Naive thymus-derived CD8-positive, alpha-beta T cell (primary cell): ENCODE measurements around the gene PLA2G1B. TPM values are rescaled to one million over a fixed set of nuclear protein-coding genes. Genes with fewer than 3 reads are reported as not detected.

Experiments
- ATAC-seq, 2 donors: fragments of 150-1000 bp; cut with Tn5 transposase in 1 of 2; sonication (Bioruptor Pico), chemical (Tn5 transposase) in 1 of 2; 1 replicate in 1 of 2; 2 replicates in 1 of 2; pipeline ENCODE4 v1.10.0; 2021; ENCODE audit warnings: mild to moderate bottlenecking in 2 of 2, moderate library complexity in 2 of 2
- POLR2A ChIA-PET: fragments of 350-600 bp; sonication (Branson Sonifier 250); formaldehyde crosslinking; loops from one replicate; lab custom pipeline; 2021; ENCODE audit warnings: antibody characterized with exemption; lab: Charles Lee
- DNase-seq, 10 donors: peaks; one replicate each; pipeline versions ENCODE4 v3.0.0 to v3.0.0-alpha.2; 2020 to 2022
- H3K27ac Mint-ChIP-seq, 10 donors: one replicate each; pipeline ENCODE4 v1.8.0; 2020 to 2022; ENCODE audit warnings: mild to moderate bottlenecking in 10 of 10, mixed read lengths in 10 of 10, moderate library complexity in 4 of 10, inconsistent platforms in 1 of 10
- H3K27me3 Mint-ChIP-seq, 5 donors: one replicate each; pipeline ENCODE4 v1.8.0; 2021 to 2022; ENCODE audit warnings: mixed read lengths in 5 of 5
- H3K36me3 Mint-ChIP-seq, 3 donors: one replicate each; pipeline ENCODE4 v1.8.0; 2020 to 2022; ENCODE audit warnings: mixed read lengths in 3 of 3, mild to moderate bottlenecking in 2 of 3, inconsistent platforms in 1 of 3
- H3K4me1 Mint-ChIP-seq, 4 donors: one replicate each; pipeline ENCODE4 v1.8.0; 2021 to 2022; ENCODE audit warnings: mixed read lengths in 4 of 4
- H3K4me3 Mint-ChIP-seq, 10 donors: one replicate each; pipeline ENCODE4 v1.8.0; 2020 to 2022; ENCODE audit warnings: mild to moderate bottlenecking in 10 of 10, mixed read lengths in 10 of 10, moderate library complexity in 6 of 10, inconsistent platforms in 1 of 10
- H3K9me3 Mint-ChIP-seq, 9 donors: one replicate each; pipeline ENCODE4 v1.8.0; 2020 to 2022; ENCODE audit warnings: mixed read lengths in 9 of 9, mild to moderate bottlenecking in 3 of 9, inconsistent platforms in 1 of 9, moderate library complexity in 1 of 9
- polyA plus RNA-seq, 3 donors: library from polyadenylated mRNA; unstranded; fragments of 300-500 nt; fragmentation: Illumina TruSeq; gene quantifications; one replicate each; pipeline ENCODE4 v1.2.3, GENCODE V29; 2021
- total RNA-seq, 8 experiments: library from RNA in 2 of 8; stranded (reverse) in 2 of 8; gene quantifications; one replicate each; pipeline ENCODE4 v1.2.3 and lab custom pipeline; 2021 to 2026

PLA2G1B gene
- total and polyA plus RNA-seq, 5 experiments from 2014 or later, result 0.40 to 0.77 (median 0.75) TPM; not detected in 2

DNA sequence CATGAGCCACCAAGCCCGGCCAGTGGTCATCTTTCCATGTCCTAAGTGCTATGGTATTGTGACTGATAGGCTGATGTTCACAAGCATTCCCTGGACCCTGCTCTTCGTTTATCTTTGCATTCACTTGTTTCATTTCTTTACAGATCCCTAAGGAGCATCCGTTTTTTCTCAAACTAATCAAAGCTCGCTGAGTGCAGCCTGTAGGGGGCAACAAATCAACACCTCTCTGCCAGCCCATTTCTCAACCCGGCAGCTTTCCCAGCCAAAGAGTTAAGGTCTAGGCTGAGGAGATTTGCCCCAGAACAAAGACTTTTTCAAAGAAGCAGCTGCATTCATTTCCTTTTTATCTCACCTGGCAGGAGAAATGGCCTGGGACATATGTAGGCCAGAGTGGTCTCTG, 13.4 kb downstream of the PLA2G1B start:
- Mint-ChIP-seq H3K36me3 (no peaks in the 10 kb centered on the region), H3K4me3 (no peak overlapping the region), H3K4me1 (peaks cover 7 to 15% (median 13%) of the 10 kb centered on the region in 4 donors), H3K9me3 (peaks cover 0 to 3% (median 0%) of the 10 kb centered on the region in 9 donors), H3K27me3 (no peaks in the 10 kb centered on the region), H3K27ac (peak overlapping the region in 1 of 10 donors; percentile 59)
- ATAC-seq (no peak), DNase-seq (no peak)
- POLR2A ChIA-PET, result no interaction called here

DNA sequence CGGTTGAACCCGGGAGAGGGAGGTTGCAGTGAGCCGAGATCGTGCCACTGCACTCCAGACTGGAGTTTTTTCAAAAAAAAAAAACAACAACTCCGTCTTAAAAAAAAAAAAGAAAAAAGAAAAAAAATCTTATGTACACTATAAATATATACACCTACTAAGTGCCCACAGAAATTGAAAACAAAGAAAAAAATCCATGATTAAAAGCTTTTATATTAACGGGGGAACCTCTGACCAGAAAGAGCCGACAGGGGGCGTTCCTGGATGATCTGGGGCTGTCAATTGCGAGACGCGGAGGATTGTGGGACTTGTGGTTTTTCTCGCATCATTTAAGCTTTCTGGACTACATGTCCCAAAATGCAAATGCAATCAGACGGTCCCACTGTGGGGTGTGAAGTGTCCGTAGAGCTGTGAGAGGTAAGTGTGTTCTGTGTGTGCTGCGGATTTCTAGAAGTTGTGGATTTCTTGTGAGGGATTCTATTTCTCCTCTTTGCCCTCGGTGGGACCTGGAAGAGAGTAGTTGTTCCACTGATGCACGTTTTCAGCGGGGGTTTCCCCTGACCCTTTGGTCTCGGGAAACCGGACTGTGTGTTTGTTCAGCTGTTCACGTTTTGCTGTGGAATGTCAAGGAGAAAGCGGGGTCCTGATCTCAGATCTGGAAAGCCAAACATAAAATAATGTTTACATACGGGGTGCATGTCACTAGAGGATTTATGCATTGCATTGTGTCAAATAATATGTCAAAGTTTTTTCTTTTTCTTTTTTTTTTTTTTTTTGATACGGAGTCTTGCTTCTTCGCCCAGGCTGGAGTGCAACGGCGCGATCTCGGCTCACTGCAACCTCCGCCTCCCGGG, 25.4 kb downstream of the PLA2G1B start, which contains the start of gene SIRT4:
TSS of gene SIRT4 (plus strand) at position 360 of the 854 bp plus-strand sequence. CDS start 1,241 bp downstream, outside the sequence.
- ATAC-seq (peak; percentile 99), DNase-seq (peak; percentile 76 to 93 (median 87))
- H3K4me3 Mint-ChIP-seq, result peak within 1 kb of the TSS; percentile 89 to 99 (median 95)
- no peaks in the 10 kb centered on the region for H3K9me3 Mint-ChIP-seq
- H3K27me3 Mint-ChIP-seq, result no peaks in the 10 kb centered on the region
- peak within 1 kb of the TSS; percentile 36 to 94 (median 89) for H3K27ac Mint-ChIP-seq
- POLR2A ChIA-PET, result interaction anchor here (0.6 to 4.9 kb wide), 15 partner anchors 10 to 597 kb away, joined by 3 to 124 read pairs (median 4); partner anchors contain the start of genes COX6A1, PXN, RNU4-1 and RNU4-2
- no peaks in the 10 kb centered on the region for H3K36me3 Mint-ChIP-seq
- peaks cover 6 to 20% (median 8%) of the 10 kb centered on the region in 4 donors for H3K4me1 Mint-ChIP-seq

DNA sequence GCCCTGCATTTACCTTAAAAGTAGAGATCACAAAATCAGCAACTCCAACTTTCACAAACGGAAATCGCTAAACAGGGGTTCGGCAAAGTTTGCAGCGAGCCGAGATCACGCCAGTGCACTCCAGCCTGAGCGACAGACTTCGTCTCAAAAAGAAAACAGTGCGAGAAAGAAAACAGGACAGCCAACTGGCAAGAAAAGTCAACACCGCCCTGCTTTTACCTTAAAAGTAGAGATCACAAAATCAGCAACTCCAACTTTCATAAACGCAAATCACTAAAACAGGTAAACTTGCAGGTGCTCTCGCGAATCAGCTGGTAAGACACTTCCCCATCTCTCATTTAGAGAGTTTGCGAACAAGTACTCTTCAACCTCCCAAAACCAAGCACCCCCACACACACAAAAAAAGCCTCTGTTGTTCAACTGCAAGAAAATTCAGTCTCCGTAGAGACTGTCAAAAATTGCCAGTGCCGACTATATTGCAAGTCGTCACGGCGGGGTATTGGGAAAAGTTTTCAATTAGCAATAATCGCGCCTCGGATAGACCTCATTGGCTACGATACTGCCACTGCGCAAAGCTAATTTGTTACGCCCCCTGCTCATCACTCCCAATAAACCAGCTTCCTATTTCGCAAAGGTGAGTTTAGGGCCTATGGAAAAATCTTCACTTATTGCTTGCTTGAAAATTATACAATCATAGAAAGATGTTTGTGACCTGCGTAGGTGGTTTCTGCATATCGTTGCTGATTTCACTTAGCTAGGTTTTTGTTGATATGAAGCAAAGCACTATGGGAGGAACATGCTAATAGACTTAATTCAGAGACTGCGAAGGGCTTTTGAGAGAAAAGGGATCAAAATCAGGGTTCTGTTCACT, 34.7 kb downstream of the PLA2G1B start, which contains the start of gene RNU4-1:
TSS of gene RNU4-1 (minus strand) at position 577 of the 871 bp plus-strand sequence.
- no peaks in the 10 kb centered on the region for H3K36me3 Mint-ChIP-seq
- no peaks in the 10 kb centered on the region for H3K27me3 Mint-ChIP-seq
- peak within 1 kb of the TSS in 2 of 10 donors; percentile 8 to 21 for H3K27ac Mint-ChIP-seq
- H3K9me3 Mint-ChIP-seq, result no peaks in the 10 kb centered on the region
- peak; percentile 42 to 47 for ATAC-seq
- peak; percentile 45 to 98 (median 81) for DNase-seq
- POLR2A ChIA-PET, result interaction anchor here (0.8 to 5.6 kb wide), 29 partner anchors 9 to 1509 kb away, joined by 3 to 134 read pairs (median 7); partner anchors contain the start of genes COQ5, COX6A1, PXN and RAB35
- peaks cover 5 to 13% (median 6%) of the 10 kb centered on the region in 4 donors for H3K4me1 Mint-ChIP-seq
- no peak within 1 kb of the TSS for H3K4me3 Mint-ChIP-seq

DNA sequence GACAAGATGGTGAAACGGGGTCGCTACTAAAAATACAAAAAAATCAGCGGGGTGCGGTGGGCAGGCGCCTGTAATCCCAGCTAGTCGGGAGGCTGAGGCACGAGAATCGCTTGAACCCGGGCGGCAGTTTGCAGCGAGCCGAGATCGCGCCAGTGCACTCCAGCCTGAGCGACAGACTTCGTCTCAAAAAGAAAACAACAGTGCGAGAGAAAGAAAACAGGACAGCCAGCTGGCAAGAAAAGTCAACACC, 35.2 kb downstream of the PLA2G1B start:
- Mint-ChIP-seq H3K36me3 (no peaks in the 10 kb centered on the region), H3K27me3 (no peaks in the 10 kb centered on the region), H3K4me1 (peaks cover 5 to 13% (median 6%) of the 10 kb centered on the region in 4 donors), H3K27ac (no peak overlapping the region), H3K4me3 (no peak overlapping the region), H3K9me3 (no peaks in the 10 kb centered on the region)
- POLR2A ChIA-PET, result interaction anchor here (1.1 to 5.6 kb wide), 29 partner anchors 9 to 1509 kb away, joined by 3 to 134 read pairs (median 7); partner anchors contain the start of genes COQ5, COX6A1, PXN and RAB35
- peak; percentile 12 to 22 for ATAC-seq
- peak in 1 of 10 donors; percentile 11 for DNase-seq

DNA sequence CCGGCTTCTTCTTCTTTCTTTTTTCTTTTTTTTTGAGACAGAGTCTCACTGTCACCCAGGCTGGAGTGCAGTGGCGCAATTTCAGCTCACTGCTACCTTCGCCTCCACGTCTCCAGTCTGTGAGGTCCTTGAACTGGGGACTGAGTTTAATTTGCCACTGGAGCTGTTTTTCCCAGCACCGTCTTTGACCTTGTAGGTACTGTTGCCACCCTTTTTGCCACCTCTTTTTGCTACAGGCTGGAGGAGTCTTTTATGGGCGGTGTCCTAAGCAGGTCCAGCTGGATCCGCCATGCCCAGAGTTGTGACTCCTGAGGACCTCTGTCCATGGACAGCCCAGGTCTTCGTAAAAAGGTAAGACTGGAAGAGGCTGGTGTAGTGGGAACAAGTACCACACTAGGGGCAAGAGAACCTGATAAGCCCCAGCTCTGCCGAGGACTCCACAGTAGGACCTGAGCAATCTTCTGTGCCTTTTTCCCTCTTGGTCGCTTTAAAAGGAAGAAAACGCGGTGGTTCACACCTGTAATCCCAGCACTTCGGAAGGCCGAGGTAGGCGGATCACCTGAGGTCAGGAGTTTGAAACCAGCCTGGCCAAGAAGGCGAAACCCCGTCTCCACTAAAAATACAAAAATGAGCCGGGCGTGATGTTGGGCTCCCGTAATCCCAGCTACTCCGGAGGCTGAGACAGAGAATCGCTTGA, 36.8 kb downstream of the PLA2G1B start:
- POLR2A ChIA-PET, result interaction anchor here (0.6 to 5.6 kb wide), 35 partner anchors 7 to 1981 kb away, joined by 3 to 134 read pairs (median 7); partner anchors contain the start of genes BICDL1, COX6A1, MLEC and PXN
- H3K27ac Mint-ChIP-seq, result peak overlapping the region in 1 of 10 donors; percentile 78
- no peaks in the 10 kb centered on the region for H3K36me3 Mint-ChIP-seq
- H3K4me1 Mint-ChIP-seq, result peaks cover 5 to 15% (median 7%) of the 10 kb centered on the region in 4 donors
- H3K9me3 Mint-ChIP-seq, result no peaks in the 10 kb centered on the region
- H3K4me3 Mint-ChIP-seq, result peak overlapping the region in 3 of 10 donors; percentile 51
- no peaks in the 10 kb centered on the region for H3K27me3 Mint-ChIP-seq
- DNase-seq (peak in 4 of 10 donors; percentile 19 to 28 (median 23)), ATAC-seq (no peak)

DNA sequence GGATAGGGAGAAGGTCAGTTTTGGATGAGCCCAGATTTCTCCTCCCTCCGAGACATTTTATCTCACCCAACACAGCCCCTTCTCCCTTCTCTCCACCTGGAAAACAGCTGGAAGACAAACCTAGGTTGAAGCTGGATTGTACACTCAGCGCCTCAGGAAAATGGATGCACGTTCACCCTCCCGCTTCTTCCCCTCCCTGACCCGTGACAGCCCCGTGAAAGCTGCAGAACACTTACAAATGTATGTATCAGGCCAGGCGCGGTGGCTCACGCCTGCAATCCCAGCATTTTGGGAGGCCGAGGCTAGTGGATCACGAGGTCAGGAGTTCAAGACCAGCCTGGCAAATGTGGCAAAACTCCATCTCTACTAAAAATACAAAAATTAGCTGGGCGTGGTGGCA, 40.1 kb downstream of the PLA2G1B start:
- H3K4me3 Mint-ChIP-seq, result no peak overlapping the region
- no peak for ATAC-seq

DNA sequence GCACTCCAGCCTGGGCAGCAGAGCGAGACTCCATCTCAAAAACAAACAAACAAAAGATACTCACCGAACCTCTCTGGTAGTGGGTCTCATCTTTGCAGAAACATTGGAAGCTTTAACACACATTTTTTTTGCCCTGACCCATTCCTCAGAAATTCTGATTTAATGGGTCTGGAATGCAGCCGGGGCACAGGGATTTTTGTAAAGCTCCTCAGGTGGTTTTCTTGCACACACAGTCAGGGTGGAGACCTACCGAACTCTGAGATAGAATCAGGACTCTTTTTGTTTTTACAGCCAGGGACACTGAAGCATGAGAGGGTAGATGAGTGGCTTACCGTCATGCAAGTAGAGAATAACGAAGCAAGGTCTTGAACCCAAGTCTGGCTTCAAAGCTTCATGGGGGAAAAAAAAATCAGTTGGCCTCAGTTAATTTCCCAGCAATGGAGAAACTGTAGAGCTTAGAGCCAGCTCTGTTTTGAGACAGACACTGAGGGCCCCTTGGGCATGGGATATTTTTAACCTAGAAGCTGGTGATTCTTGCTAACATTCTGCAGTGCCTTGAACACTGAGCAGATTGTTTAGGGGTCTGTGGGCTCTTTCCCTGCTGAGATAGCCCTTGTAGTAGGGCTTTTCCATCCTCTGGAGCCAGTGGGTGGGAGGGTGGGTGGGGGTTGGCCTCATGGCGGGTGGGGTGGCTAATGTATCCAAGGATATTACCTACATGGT, 40.6 kb downstream of the PLA2G1B start:
- POLR2A ChIA-PET, result interaction anchor here (0.7 kb wide), 1 partner anchor 44 kb away, joined by 4 read pairs; no protein-coding TSS in a partner anchor
- ATAC-seq (no peak), DNase-seq (peak in 1 of 10 donors; percentile 23)
- Mint-ChIP-seq H3K36me3 (no peaks in the 10 kb centered on the region), H3K27ac (peak overlapping the region in 2 of 10 donors; percentile 13 to 29), H3K4me1 (peaks cover 5 to 15% (median 7%) of the 10 kb centered on the region in 4 donors), H3K9me3 (no peaks in the 10 kb centered on the region), H3K4me3 (no peak overlapping the region), H3K27me3 (no peaks in the 10 kb centered on the region)

More for the DNA sequence above, 40.1 kb downstream of the PLA2G1B start:
- no peaks in the 10 kb centered on the region for H3K27me3 Mint-ChIP-seq
- H3K27ac Mint-ChIP-seq, result peak overlapping the region in 1 of 10 donors; percentile 18
- POLR2A ChIA-PET, result interaction anchor here (0.8 kb wide), 1 partner anchor 14 kb away, joined by 3 read pairs; no protein-coding TSS in a partner anchor
- no peaks in the 10 kb centered on the region for H3K36me3 Mint-ChIP-seq
- DNase-seq, result peak in 1 of 10 donors; percentile 58
- peaks cover 5 to 15% (median 7%) of the 10 kb centered on the region in 4 donors for H3K4me1 Mint-ChIP-seq
- no peaks in the 10 kb centered on the region for H3K9me3 Mint-ChIP-seq

DNA sequence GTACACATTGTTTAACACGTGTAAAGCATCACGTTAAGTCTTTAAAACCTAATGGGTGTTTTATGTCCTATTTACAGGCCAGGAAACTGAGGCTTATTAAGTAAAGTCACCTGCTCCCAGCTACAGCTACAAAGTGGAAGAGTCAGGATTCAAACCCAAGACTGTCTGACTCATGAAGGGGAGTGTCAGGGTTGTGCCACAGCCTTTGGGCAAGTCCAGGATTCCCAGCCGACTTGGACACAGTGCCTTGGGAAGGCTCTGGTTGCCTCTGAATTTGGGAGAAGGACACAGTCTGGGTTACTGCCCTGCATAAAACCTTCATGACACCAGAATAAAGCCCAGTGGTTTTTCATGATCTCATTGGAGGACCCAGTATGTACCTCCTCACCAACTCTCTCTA, 43.2 kb downstream of the PLA2G1B start:
- ATAC-seq (no peak), DNase-seq (no peak)
- no peak overlapping the region for H3K27ac Mint-ChIP-seq
- peaks cover 0 to 2% (median 1%) of the 10 kb centered on the region in 4 donors for H3K4me1 Mint-ChIP-seq
- H3K9me3 Mint-ChIP-seq, result no peaks in the 10 kb centered on the region
- POLR2A ChIA-PET, result interaction anchor here (0.6 to 1.1 kb wide), 3 partner anchors 22 to 83 kb away, joined by 3 to 6 read pairs (median 3); partner anchors contain the start of gene RPLP0
- no peaks in the 10 kb centered on the region for H3K36me3 Mint-ChIP-seq
- H3K27me3 Mint-ChIP-seq, result no peaks in the 10 kb centered on the region
- H3K4me3 Mint-ChIP-seq, result no peak overlapping the region

DNA sequence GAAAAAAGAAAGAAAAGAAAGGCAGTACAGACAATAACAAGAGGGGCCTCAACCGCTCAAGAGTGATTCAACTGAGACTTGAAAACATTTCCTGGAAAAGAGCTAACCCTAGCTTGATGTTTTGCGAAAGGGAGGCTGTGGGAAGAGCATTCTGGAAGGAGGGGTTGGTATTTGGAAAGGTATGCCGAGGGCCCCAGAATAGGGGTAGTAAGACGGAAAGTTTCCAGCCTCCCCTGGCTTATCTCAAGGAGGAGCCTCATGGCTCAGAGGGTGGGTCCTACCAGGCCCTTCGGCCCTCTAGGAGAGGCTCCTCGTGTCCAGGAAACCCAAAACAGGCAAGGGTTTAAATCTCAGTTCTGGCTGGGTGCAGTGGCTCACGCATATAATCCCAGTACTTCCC, 44.3 kb downstream of the PLA2G1B start:
- DNase-seq (no peak), ATAC-seq (no peak)
- H3K36me3 Mint-ChIP-seq, result no peaks in the 10 kb centered on the region
- no peak overlapping the region for H3K27ac Mint-ChIP-seq
- no peaks in the 10 kb centered on the region for H3K27me3 Mint-ChIP-seq
- no peak overlapping the region for H3K4me3 Mint-ChIP-seq
- no peaks in the 10 kb centered on the region for H3K9me3 Mint-ChIP-seq
- H3K4me1 Mint-ChIP-seq, result peaks cover 0 to 2% (median 1%) of the 10 kb centered on the region in 4 donors
- POLR2A ChIA-PET, result interaction anchor here (0.6 to 1.1 kb wide), 4 partner anchors 8 to 344 kb away, joined by 3 to 4 read pairs (median 3); partner anchors contain the start of genes RNU4-2 and RPLP0

DNA sequence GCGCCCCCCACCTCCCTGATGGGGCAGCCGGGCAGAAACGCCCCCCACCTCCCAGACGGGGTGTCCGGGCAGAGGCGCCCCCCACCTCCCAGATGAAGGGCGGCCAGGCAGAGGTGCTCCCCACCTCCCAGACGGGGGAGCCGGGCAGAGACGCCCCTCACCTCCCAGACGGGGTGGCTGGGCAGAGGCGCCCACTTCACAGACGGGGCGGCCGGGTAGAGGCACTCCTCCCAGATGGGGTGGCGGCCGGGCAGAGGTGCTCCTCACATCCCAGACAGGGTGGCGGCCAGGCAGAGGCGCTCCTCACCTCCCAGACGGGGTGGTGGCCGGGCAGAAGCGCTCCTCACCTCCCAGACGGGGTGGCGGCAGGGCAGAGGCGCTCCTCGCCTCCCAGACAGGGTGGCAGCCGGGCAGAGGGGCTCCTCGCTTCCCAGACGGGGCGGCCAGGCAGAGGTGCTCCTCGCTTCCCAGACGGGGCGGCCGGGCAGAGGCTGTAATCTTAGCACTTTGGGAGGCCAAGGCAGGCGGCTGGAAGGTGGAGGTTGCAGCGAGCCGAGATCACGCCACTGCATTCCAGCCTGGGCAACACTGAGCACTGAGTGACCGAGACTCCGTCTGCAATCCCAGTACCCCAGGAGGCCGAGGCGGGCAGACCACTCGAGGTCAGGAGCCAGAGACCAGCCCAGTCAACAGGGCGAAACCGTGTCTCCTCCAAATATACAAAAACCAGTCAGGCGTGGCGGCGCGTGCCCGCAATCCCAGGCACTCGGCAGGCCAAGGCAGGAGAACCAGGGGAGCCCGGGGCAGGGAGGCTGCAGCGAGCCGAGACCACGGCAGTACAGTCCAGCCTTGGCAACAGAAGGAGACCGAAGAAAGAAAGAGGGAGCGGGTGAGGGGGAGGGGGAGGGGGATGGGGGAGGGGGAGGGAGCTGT, 49.2 kb downstream of the PLA2G1B start:
- H3K4me1 Mint-ChIP-seq, result no peaks in the 10 kb centered on the region
- ATAC-seq (no peak), DNase-seq (no peak)
- no peaks in the 10 kb centered on the region for H3K27me3 Mint-ChIP-seq
- no peaks in the 10 kb centered on the region for H3K9me3 Mint-ChIP-seq
- no peaks in the 10 kb centered on the region for H3K36me3 Mint-ChIP-seq
- no peak overlapping the region for H3K27ac Mint-ChIP-seq
- POLR2A ChIA-PET, result no interaction called here
- H3K4me3 Mint-ChIP-seq, result no peak overlapping the region
